Activated CD4-positive, alpha-beta T cell treated with anti-CD3 and anti-CD28 coated beads, Interleukin-2, Interleukin-4, amounts not matched to agents 100 ng/mL and 50 ng/mL, durations not matched to agents 16 hours and 8 hours (primary cell): ENCODE data around the gene RCAN2.

ENCODE experiments used
- DNase-seq: peaks from one replicate; pipeline ENCODE4 v3.0.0-alpha.2; 2020; ENCODE audit warnings: low spot score

RCAN2 gene

GRCh38 chr6:46491628-46492547 lies 639 bp upstream of the RCAN2 start:
- DNase-seq = no peak

GRCh38 chr6:46490425-46491200 lies 636 bp downstream of the RCAN2 start:
- no peak for DNase-seq

GRCh38 chr6:46486181-46486580 lies 5.1 kb downstream of the RCAN2 start:
- no peak for DNase-seq

GRCh38 chr6:46484081-46484820 lies 7.0 kb downstream of the RCAN2 start:
- DNase-seq = no peak

- no peak for DNase-seq
These were observed 14.9 kb downstream of the RCAN2 start for GRCh38 chr6:46476301-46476700.

- DNase-seq = no peak
These were observed 17.4 kb downstream of the RCAN2 start for GRCh38 chr6:46473881-46474280.

GRCh38 chr6:46472243-46472642 lies 19.0 kb downstream of the RCAN2 start:
- no peak for DNase-seq

- DNase-seq = no peak
These were observed 22.2 kb downstream of the RCAN2 start for GRCh38 chr6:46469021-46469420.

GRCh38 chr6:46468403-46469010 lies 22.7 kb downstream of the RCAN2 start:
- no peak for DNase-seq

GRCh38 chr6:46466570-46466969 lies 24.7 kb downstream of the RCAN2 start:
- no peak for DNase-seq

- no peak for DNase-seq
These were observed 25.7 kb downstream of the RCAN2 start for GRCh38 chr6:46465294-46466165.

- DNase-seq = no peak
These were observed 35.0 kb downstream of the RCAN2 start for GRCh38 chr6:46456297-46456696.

GRCh38 chr6:46454691-46455090 lies 36.6 kb downstream of the RCAN2 start:
- no peak for DNase-seq

GRCh38 chr6:46453741-46454316 lies 37.4 kb downstream of the RCAN2 start:
- DNase-seq = no peak

- no peak for DNase-seq
These were observed 38.0 kb downstream of the RCAN2 start for GRCh38 chr6:46453216-46453615.

GRCh38 chr6:46452312-46452917 lies 38.8 kb downstream of the RCAN2 start:
- DNase-seq = no peak

GRCh38 chr6:46451343-46451742 lies 39.9 kb downstream of the RCAN2 start:
- no peak for DNase-seq

GRCh38 chr6:46444772-46445454 lies 46.3 kb downstream of the RCAN2 start:
- DNase-seq = no peak

GRCh38 chr6:46443623-46444022 lies 47.6 kb downstream of the RCAN2 start:
- DNase-seq = no peak

GRCh38 chr6:46440641-46441040 lies 50.6 kb downstream of the RCAN2 start:
- no peak for DNase-seq
